Trophoblast cell (in vitro differentiated cells and primary cell): ENCODE results near the gene MRPL27.

Experiments
- DNase-seq, 2 donors: peaks; one replicate each; pipeline ENCODE4 v3.0.0-alpha.2; 2016
- H2AFZ ChIP-seq: 2 replicates; pipeline ENCODE4 v1.6.1; 2013; ENCODE audit warnings: low read length, moderate library complexity, mild to moderate bottlenecking; ENCODE audit not compliant: insufficient read depth, poor library complexity
- H2AK5ac ChIP-seq: 2 replicates; pipeline ENCODE4 v1.6.1; 2013; ENCODE audit warnings: mild to moderate bottlenecking, low read length
- H2BK120ac ChIP-seq: 2 replicates; pipeline ENCODE4 v1.6.1; 2013; ENCODE audit warnings: low read length, mild to moderate bottlenecking, moderate library complexity; ENCODE audit not compliant: insufficient read depth, poor library complexity
- H2BK12ac ChIP-seq: 2 replicates; pipeline ENCODE4 v1.6.1; 2013; ENCODE audit warnings: mild to moderate bottlenecking, low read length, moderate library complexity
- H2BK5ac ChIP-seq: 2 replicates; pipeline ENCODE4 v1.6.1; 2013; ENCODE audit warnings: low read length, low read depth, moderate library complexity, mild to moderate bottlenecking; ENCODE audit not compliant: poor library complexity
- H3K14ac ChIP-seq: 2 replicates; pipeline ENCODE4 v1.6.1; 2013; ENCODE audit warnings: mild to moderate bottlenecking, low read length
- H3K18ac ChIP-seq: 2 replicates; pipeline ENCODE4 v1.6.1; 2013; ENCODE audit warnings: mild to moderate bottlenecking, low read length
- H3K23ac ChIP-seq: 2 replicates; pipeline ENCODE4 v1.6.1; 2013; ENCODE audit warnings: low read length
- H3K27ac ChIP-seq: 2 replicates; pipeline ENCODE4 v1.5.1; 2013; ENCODE audit warnings: low read depth, mild to moderate bottlenecking, inconsistent platforms, low read length, moderate library complexity
- H3K27me3 ChIP-seq: 2 replicates; pipeline ENCODE4 v1.6.1; 2013; ENCODE audit warnings: inconsistent platforms, mild to moderate bottlenecking, low read length, moderate library complexity; ENCODE audit not compliant: insufficient read depth
- H3K36me3 ChIP-seq, 2 experiments: 1 replicate in 1 of 2; 2 replicates in 1 of 2; pipeline ENCODE4 v1.6.1; 2013; ENCODE audit warnings: low read length in 2 of 2, mild to moderate bottlenecking in 2 of 2, moderate library complexity in 1 of 2; ENCODE audit not compliant: insufficient read depth in 2 of 2, control insufficient read depth in 1 of 2
- H3K4ac ChIP-seq: 2 replicates; pipeline ENCODE4 v1.6.1; 2013; ENCODE audit warnings: low read depth, mild to moderate bottlenecking, low read length, moderate library complexity
- H3K4me1 ChIP-seq, 2 experiments: 1 replicate in 1 of 2; 2 replicates in 1 of 2; pipeline ENCODE4 v1.6.1; 2013; ENCODE audit warnings: low read length in 2 of 2, mild to moderate bottlenecking in 2 of 2, moderate library complexity in 1 of 2; ENCODE audit not compliant: insufficient read depth in 2 of 2, control insufficient read depth in 1 of 2
- H3K4me2 ChIP-seq: 2 replicates; pipeline ENCODE4 v1.6.1; 2013; ENCODE audit warnings: inconsistent platforms, mild to moderate bottlenecking, low read length, moderate library complexity
- H3K4me3 ChIP-seq: 2 replicates; pipeline ENCODE4 v1.5.1; 2013; ENCODE audit warnings: mild to moderate bottlenecking, low read depth, low read length, inconsistent platforms
- H3K79me1 ChIP-seq: one replicate; pipeline ENCODE4 v1.6.1; 2013; ENCODE audit warnings: low read length
- H3K79me2 ChIP-seq: 2 replicates; pipeline ENCODE4 v1.6.1; 2013; ENCODE audit warnings: low read length, mild to moderate bottlenecking; ENCODE audit not compliant: control insufficient read depth, insufficient read depth, poor library complexity
- H3K9ac ChIP-seq: 2 replicates; pipeline ENCODE4 v1.6.1; 2013; ENCODE audit warnings: mild to moderate bottlenecking, low read length
- H3K9me3 ChIP-seq: 2 replicates; pipeline ENCODE4 v1.6.1; 2013; ENCODE audit warnings: low read depth, mild to moderate bottlenecking, control low read depth, inconsistent platforms, low read length; ENCODE audit not compliant: insufficient read depth
- H4K12ac ChIP-seq: 2 replicates; pipeline ENCODE4 v1.6.1; 2013; ENCODE audit warnings: low read depth, mild to moderate bottlenecking, low read length, moderate library complexity
- H4K8ac ChIP-seq: 2 replicates; pipeline ENCODE4 v1.6.1; 2013; ENCODE audit warnings: low read depth, mild to moderate bottlenecking, low read length, moderate library complexity
- H4K91ac ChIP-seq: one replicate; pipeline ENCODE4 v1.6.1; 2013; ENCODE audit warnings: low read depth, mild to moderate bottlenecking, low read length, moderate library complexity
- WGBS: extraction: QIAGEN DNeasy Blood & Tissue Kit; methylation state at CpG from one replicate; pipeline ENCODE4 v1.1.7; 2013; ENCODE audit warnings: missing lambda C conversion rate; ENCODE audit not compliant: insufficient read length, insufficient coverage; ENCODE audit errors: extremely low coverage; 5-methylcytosine and 5-hydroxymethylcytosine counted together

MRPL27 gene

DNA sequence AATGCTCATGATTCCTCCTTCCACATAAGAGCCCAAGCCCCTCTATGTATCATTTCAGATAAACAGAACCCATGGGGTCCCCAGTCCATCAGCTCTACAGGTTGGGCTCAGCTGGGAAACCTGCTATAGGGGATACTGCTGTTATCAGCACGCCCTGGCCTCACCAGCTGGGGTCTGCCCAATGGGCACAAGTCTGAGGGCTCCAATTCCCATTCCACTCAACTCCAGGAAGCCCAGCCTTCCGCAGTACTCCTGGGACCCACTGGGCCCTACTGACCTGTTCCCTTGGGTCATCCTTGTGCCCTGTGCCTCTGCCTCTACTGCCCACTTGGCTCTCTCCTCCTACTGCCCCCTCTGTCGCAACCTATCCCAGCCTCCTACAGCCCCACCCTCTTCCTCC is 43.3 kb downstream of the MRPL27 start:
- Histone ChIP-seq H3K18ac (no peak overlapping the region), H3K9ac (no peak overlapping the region), H3K14ac (no peak overlapping the region), H4K91ac (no peak overlapping the region), H3K27me3 (no peaks in the 10 kb centered on the region), H2BK12ac (no peak overlapping the region), H3K4me3 (no peak overlapping the region), H3K27ac (no peak overlapping the region), H3K4me1 (no peaks in the 10 kb centered on the region), H4K12ac (no peak overlapping the region), H2AK5ac (no peak overlapping the region), H2BK120ac (no peak overlapping the region), H3K4ac (no peak overlapping the region), H3K36me3 (no peaks in the 10 kb centered on the region), H2AFZ (no peak overlapping the region), H3K79me1 (no peaks in the 10 kb centered on the region), H4K8ac (no peak overlapping the region), H3K23ac (no peak overlapping the region), H3K79me2 (no peaks in the 10 kb centered on the region), H2BK5ac (no peak overlapping the region), H3K4me2 (no peak overlapping the region), H3K9me3 (peaks cover 3% of the 10 kb centered on the region)
- WGBS = no CpG with 5 or more reads among the region's 3 CpGs
- DNase-seq = no peak

DNA sequence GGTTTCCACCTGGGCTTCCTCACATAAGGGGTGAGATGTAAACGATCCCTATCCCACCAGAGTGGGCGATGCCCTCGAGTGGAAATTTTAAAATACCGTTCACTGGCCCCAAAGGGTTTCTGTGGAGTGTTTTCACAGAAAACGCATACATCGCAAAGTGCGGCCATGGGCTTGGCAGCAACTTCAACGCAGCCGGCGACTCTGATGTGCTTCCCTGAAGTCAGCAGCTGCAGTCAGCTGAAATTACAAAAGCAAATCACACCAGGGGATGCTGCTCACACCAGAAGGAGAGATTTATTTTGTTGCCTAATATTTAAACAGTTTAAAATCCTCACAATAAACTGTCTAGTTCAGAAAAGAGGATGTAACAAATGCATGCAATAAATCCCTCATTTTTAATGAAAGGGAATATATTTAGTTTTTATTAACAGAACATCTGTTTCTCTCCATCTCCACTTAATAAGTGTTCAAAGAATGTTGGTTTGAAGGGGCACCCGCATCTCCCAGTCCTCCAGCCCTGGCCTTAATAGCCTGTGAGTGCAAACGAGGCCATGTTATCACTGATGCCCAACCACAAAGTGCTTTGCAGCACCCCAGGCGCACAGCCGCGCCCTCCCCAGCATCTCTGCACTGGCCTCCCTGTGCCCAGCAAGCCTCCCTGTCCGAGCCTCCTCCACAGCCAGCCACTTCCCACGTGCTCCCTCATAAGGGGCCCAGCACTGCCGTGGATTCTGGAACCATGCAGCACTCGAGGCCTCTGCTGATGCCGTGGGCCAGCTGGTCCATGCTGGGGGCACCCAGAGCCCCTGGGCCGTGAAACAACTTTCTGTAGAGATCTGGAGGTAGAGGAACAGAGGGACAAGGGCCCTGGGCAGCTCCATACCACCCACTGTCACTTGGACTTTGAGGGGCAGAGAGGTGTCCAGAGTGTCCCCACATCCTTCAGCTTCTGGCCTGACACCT is 44.3 kb downstream of the MRPL27 start:
- Histone ChIP-seq H3K9me3 (peaks cover 3% of the 10 kb centered on the region), H3K27ac (no peak overlapping the region), H2BK12ac (no peak overlapping the region), H4K91ac (no peak overlapping the region), H2BK120ac (no peak overlapping the region), H2AK5ac (no peak overlapping the region), H3K9ac (no peak overlapping the region), H3K23ac (no peak overlapping the region), H3K18ac (no peak overlapping the region), H3K4ac (no peak overlapping the region), H3K14ac (no peak overlapping the region), H2AFZ (no peak overlapping the region), H3K4me1 (no peaks in the 10 kb centered on the region), H3K79me2 (no peaks in the 10 kb centered on the region), H3K27me3 (no peaks in the 10 kb centered on the region), H2BK5ac (no peak overlapping the region), H4K8ac (no peak overlapping the region), H3K4me3 (peak overlapping the region; percentile 29), H3K79me1 (no peaks in the 10 kb centered on the region), H4K12ac (no peak overlapping the region), H3K4me2 (no peak overlapping the region), H3K36me3 (no peaks in the 10 kb centered on the region)
- peak; percentile 14 to 35 for DNase-seq
- no CpG with 5 or more reads among the region's 21 CpGs for WGBS

DNA sequence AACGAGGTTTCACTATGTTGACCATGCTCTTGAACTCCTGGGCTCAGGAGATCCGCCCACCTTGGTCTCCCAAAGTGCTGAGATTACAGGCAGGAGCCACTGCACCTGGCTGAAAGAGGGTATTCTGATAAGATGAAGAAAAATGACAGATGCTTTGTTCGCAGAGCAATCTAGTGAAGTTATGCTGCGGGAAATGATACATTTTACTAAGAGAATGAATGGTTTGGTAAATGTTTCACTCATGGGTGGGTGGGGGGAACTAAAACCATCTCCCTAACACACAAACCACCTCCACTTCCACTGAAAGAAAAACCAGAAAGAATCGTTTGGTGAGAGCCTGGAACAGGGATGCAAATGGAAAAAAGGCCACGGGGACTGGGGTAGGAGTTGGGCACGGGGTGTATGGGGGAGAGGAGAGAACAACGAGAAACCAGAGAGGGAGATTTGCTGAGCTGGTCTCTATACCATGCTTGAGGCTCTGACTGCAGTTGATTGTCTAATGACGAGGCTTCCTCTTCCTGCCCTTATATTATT is 46.1 kb downstream of the MRPL27 start:
- H3K9me3 ChIP-seq = peaks cover 3% of the 10 kb centered on the region
- H2BK12ac ChIP-seq = no peak overlapping the region
- H3K4me2 ChIP-seq = no peak overlapping the region
- no peak overlapping the region for H2AK5ac ChIP-seq
- DNase-seq = no peak
- WGBS = no CpG with 5 or more reads among the region's 9 CpGs
- H3K4me1 ChIP-seq = no peaks in the 10 kb centered on the region
- no peaks in the 10 kb centered on the region for H3K27me3 ChIP-seq
- no peak overlapping the region for H3K27ac ChIP-seq
- H3K18ac ChIP-seq = no peak overlapping the region
- H2BK120ac ChIP-seq = no peak overlapping the region
- H3K14ac ChIP-seq = no peak overlapping the region
- no peak overlapping the region for H3K4me3 ChIP-seq
- H4K12ac ChIP-seq = no peak overlapping the region
- no peak overlapping the region for H3K23ac ChIP-seq
- H2AFZ ChIP-seq = no peak overlapping the region
- no peak overlapping the region for H2BK5ac ChIP-seq
- no peaks in the 10 kb centered on the region for H3K79me2 ChIP-seq
- no peak overlapping the region for H3K9ac ChIP-seq
- no peak overlapping the region for H4K91ac ChIP-seq
- H3K79me1 ChIP-seq = no peaks in the 10 kb centered on the region
- no peak overlapping the region for H4K8ac ChIP-seq
- H3K36me3 ChIP-seq = no peaks in the 10 kb centered on the region
- H3K4ac ChIP-seq = no peak overlapping the region

DNA sequence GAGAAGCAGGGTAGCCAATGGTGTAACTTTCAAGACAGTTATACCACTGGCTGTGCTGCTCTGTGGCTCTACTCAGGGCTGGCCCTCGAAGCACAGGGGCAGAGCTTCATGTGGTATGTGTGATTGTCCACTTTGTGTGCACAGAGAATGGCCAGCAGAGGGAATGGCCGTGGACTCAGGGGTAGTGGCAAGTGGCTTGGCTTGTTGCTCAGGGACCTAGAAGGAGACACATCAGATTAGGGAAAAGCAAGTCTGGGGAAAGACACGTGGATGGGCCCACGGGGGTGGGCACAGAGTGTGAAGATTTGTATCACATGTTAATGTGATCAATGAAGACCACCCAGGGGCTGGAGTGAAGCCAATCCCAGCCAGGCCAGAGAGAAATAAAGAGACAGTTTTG is 47.1 kb downstream of the MRPL27 start:
- H4K12ac ChIP-seq = no peak overlapping the region
- H3K18ac ChIP-seq = no peak overlapping the region
- no peak overlapping the region for H3K23ac ChIP-seq
- WGBS = no CpG with 5 or more reads among the region's 4 CpGs
- H3K4me1 ChIP-seq = no peaks in the 10 kb centered on the region
- H3K4ac ChIP-seq = no peak overlapping the region
- H3K9me3 ChIP-seq = peaks cover 3% of the 10 kb centered on the region
- no peak for DNase-seq
- H3K79me1 ChIP-seq = no peaks in the 10 kb centered on the region
- H3K9ac ChIP-seq = no peak overlapping the region
- no peak overlapping the region for H2BK5ac ChIP-seq
- no peak overlapping the region for H4K8ac ChIP-seq
- no peak overlapping the region for H3K4me3 ChIP-seq
- no peaks in the 10 kb centered on the region for H3K27me3 ChIP-seq
- no peak overlapping the region for H4K91ac ChIP-seq
- no peak overlapping the region for H3K4me2 ChIP-seq
- H2AFZ ChIP-seq = no peak overlapping the region
- H3K14ac ChIP-seq = no peak overlapping the region
- no peaks in the 10 kb centered on the region for H3K79me2 ChIP-seq
- H2AK5ac ChIP-seq = no peak overlapping the region
- no peak overlapping the region for H2BK120ac ChIP-seq
- H3K36me3 ChIP-seq = no peaks in the 10 kb centered on the region
- no peak overlapping the region for H2BK12ac ChIP-seq
- H3K27ac ChIP-seq = no peak overlapping the region
